8988T (cell line): Measurements from ENCODE around the gene CERS3.

ENCODE experiments used
- DNase-seq: peaks from one replicate; pipeline ENCODE4 v3.0.0; 2011

Gene CERS3

DNA sequence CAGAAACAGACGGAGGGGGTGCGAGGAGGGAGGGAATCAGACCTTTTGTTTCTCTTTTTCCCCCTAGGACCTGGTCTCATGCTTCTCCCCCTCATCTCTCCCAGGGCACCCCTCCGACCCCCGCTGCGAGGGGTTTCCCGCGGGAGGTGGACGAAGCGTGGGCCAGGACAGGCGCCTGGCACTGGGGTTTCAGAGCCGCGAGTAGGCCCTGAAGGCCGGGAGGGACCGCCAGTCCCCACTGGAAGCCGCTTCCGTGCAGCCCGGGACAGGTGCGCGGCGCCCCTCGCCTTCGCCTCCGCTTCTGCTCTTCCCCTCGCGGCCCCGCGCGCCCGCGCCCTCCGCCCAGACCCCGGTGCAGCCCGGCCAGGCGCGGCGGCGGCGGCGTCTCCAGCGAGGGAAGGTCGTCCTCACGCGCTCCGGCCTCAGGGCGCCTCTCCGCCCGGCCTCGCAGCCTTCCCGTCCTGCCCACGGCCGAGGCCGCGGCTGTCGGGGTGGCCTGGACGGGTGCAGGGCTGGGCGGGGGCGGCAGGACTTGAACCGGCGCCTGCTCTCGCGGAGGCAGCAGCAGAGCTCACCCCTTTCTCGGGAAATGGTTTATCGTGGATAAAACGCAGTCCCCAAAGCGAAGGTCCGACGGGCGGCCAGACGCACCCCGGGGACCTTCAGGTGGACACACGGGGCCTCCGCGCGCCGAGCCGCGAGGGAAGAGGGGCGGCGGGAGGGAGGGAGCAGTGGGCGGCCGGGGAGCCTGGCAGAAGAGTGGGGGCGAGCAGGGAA, 155.4 kb downstream of the CERS3 start:
- no peak for DNase-seq

DNA sequence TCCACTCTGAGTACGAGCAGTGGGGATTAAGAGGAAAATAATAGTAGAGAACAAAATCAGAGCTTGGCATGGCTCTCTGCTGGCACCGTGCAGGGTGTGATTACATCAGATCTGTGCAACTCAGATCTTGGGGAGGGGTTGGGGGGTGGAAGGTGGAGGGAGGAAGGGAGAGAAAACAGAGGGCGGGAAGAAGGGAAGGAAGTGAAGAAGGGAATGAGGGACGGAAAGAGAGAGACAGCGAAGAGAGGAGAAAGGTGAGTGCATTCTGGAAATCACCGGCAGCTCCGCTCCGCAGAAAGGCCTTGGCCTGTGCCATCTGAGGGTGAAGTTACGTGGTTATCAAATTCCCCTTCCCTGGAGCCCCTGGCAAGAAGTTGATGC, 156.0 kb downstream of the CERS3 start:
- no peak for DNase-seq

DNA sequence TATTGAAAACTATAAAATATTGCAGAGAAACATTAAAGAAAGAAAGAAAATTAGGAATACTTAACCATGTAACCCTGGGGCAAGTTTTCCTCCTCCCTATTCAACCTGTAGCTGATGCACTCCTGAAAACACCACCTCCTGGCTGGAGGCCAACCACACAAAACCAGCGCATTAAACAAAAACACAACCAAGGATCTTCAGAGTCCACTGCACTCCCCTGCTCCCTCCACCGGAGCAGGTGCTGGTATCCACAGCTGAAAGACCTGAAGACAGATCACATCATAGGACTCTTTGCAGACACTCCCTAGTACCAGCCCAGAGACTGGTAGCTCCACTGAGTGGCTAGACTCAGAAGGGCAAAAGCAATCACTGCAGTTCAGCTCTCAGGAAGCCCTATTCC, 173.4 kb downstream of the CERS3 start:
- DNase-seq, result no peak

DNA sequence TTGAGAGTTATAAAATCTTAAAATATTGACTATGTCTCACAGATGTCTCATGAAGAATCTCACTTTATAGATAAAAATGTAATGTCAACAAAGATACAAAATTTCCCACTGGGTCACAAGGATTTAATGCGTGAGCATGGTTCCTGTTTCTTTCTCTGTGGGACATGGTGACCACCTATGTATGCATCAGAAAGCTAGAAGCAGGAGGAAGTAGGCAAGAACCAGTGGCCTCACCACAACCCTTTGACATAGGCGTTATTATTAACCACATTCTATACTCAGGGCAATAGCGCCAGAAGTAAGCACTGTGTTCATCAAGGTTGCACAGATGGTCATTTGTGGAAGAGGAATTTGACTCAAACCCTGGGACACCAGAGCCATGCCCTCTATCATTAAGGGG, 175.3 kb downstream of the CERS3 start:
- no peak for DNase-seq

DNA sequence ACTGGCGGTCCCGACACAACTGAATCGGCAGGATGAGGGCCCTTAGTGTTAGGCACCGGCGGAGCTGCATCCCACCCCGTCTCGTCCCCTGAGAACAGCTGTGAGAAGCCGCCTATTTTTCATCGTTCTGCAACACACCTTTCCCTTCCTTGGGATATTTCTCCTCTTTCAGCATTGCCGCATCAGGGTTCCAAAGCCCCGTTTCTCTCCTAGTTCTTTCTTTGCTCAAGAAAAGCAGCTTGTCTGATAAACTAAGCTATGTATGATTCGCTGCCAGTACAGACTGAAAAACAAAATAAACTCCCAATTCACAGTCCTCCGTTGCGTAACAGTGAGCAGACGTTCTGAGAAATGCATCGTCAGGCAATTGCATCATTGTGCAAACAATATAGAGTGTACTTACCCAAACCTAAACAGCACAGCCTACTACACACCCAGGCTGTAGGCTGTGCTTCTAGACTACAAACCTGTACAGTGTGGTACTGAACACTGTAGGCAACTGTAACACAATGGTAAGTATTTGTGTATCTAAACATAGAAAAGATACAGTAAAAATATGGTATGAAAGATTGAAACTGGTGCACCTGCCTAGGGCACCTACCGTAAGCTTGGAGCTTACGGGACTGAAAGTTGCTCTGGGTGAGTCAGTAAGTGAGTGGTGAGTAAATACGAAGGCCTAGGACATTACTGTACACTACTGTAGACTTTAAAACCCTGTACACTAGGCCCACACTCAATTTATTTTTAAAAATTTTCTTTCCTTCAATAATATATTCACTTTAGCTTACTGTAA, 178.1 kb downstream of the CERS3 start:
- DNase-seq, result no peak
